Measurements from ENCODE around the gene DMTF1.
A peak's percentile ranks its signal among the peaks of the same experiment; 100 is the strongest.
"Not testable (repeated sequence)": the region's sequence is repeated elsewhere in the genome, so short reads cannot be mapped to it uniquely, and the experiment has no call there.

Gene DMTF1

DNA sequence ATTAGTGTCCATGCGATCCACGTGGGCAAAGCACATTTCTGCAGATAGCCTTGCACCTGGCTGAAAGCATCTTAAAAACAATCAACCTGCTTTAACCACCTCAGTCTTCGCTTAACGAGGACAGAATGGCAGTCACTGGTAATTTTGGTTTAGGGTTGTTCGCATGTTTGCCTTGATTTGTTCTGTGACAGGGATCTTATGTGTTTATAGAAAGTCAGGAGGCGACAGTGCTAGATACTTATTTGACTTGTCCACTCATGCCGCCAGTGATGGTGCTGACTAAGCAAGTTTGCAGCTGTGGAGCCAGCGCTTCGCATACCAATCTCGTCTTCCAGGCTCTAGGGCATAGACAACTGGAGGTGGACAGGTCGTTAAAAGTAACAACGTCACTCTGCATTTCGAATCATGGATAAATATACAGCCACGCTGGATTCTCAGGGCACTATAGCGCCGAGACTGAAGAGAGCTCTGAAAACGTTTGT, 68.5 kb downstream of the DMTF1 start:
- no peak for DNase-seq (ENCODE audit: low read depth in 2 of 2)

- DNase-seq (ENCODE audit: low read depth in 2 of 2): no peak
Observed at GRCh38 chr7:87223666-87224065, 71.4 kb downstream of the DMTF1 start.

- no peak for DNase-seq (ENCODE audit: low read depth in 2 of 2)
Observed at GRCh38 chr7:87225696-87226095, 73.4 kb downstream of the DMTF1 start.

DNA sequence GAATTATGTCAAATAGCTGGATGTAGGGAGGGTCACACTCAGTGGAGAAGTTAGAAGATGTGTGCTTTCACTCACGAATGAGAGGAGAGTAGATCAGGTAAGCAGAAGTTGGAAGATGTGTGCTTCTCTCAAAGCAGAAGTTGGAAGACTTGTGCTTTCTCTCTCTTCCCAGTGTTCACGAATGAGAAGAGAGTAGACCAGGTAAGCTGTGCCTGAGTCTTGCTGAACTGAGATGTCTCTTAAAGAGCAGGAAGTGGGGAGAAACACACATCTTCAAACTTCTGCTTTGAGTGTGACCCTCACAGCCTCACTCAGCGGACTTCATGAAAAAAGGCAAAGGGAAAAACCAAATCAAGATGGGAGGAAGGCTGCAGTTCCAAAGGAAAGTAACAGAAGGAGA, 74.2 kb downstream of the DMTF1 start:
- no peak for DNase-seq (ENCODE audit: low read depth in 2 of 2)

GRCh38 chr7:87231258-87231657, 79.0 kb downstream of the DMTF1 start:
- DNase-seq (ENCODE audit: low read depth in 2 of 2): no peak

- DNase-seq (ENCODE audit: low read depth in 2 of 2): no peak
Observed at GRCh38 chr7:87231711-87232110, 79.5 kb downstream of the DMTF1 start.

DNA sequence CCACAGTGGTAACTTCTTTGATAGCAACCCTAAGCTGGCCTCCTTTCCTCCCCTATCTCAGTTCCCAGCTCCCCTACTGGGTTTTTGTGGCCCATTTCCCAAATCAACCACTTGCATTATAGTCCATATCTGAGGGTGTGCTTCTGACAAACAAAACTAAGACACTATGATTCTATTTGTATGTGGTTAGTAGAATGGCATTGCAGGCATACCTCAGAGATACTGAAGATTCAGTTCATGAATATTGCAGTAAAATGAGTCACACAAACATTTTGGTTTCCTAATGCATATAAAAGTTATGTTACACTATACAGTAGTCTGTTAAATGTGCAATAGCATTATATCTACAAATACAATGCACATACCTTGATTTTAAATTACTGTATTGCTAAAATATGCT, 82.7 kb downstream of the DMTF1 start:
- peak; percentile 42 to 45 for DNase-seq (ENCODE audit: low read depth in 2 of 2)

GRCh38 chr7:87238464-87239051, 86.3 kb downstream of the DMTF1 start:
- DNase-seq (ENCODE audit: low read depth in 2 of 2): not testable (repeated sequence)

- DNase-seq (ENCODE audit: low read depth in 2 of 2): not testable (repeated sequence)
Observed at GRCh38 chr7:87245671-87246070, 93.4 kb downstream of the DMTF1 start.
